ENCODE data around the gene PHF1.
"Not testable (repeated sequence)": the region's sequence is repeated elsewhere in the genome, so short reads cannot be mapped to it uniquely, and the experiment has no call there.

The PHF1 gene

DNA sequence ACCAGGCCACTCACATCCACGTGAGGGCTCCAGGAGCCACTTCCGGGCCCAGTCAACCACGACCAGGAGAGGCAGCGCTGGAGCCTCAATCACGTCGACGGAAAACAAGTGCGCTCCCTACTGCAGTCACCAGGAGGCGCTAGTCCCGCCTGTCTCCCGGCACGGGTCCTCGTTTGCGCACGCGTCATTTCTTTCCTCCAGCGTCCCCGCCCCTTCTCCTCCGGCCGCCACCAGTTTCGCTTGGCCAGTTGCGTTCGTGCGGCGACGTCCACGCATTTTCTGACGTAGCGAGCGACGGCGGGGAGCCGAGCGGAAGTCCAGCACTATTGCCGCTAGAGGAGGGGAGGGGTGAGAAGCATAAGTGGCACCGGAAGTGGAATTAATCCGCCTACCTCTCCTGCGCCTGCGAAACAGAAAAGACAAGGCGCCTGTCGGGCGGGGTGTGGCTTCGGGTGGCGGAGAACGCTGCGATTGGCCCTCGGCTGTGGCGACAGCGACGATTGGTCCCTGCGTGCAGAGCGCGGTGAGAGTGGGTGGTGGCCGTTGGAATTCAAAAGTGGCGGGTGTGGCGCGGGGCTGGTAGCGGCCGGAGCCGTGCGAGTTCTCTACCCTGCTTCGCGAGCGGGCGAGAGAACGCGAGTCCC is 19.4 kb upstream of the PHF1 start, which contains the start of gene KIFC1:
Gene KIFC1 (plus strand): TSS at position 546 of the 644 bp plus-strand sequence. CDS start 163 bp downstream, outside the sequence.
- DNase-seq: peak; percentile 89 to 100 (median 99)

DNA sequence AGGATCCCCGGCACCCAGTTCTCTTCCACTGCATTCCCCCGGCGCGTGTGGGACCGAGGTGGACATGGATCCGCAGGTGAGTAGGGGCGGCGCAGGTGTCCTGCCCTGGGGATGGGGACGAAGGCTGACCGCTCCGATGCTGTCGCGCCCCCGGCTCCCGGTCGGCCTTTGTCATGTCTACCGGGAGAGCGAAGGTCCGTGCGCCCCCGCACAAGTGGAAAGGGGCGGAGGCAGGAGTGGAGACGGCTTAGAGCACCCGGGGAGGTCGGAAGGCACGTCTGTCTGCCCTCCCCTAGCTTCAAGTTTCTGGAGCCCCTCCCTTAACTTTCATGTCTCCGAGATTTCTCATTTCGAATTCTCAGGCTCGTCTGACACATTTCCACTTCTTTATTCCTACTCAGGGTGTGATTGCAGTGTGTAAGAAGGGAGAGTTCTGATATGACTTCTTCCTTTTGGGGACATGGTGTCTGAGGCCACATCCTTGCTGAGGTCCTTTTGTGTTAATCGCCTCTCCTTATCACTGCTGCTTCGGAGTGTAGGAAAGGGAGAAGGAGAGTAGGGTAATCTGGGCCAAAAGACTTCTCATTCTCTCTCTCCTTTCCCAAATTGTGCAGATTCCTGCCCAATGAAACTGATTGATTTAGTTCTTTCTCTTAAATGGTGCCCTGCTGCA is 18.8 kb upstream of the PHF1 start:
- no peak for DNase-seq

DNA sequence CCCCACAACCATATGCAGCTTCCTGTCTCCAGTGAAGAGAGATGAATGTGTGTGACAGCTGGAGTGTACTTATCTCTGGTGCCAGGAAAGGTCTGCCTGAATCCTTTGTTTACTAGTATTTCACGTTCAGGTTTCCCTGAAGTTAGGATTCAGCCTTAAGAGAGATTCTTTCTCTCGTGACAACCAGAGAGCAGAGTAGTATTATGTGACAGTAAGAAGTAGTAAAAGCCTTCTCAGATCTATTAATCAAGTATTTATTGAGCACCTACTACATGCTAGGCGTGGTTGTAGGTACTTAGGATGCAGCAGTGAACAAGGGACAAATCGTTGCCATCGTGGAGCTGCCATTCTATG is 18.2 kb upstream of the PHF1 start:
- no peak for DNase-seq

DNA sequence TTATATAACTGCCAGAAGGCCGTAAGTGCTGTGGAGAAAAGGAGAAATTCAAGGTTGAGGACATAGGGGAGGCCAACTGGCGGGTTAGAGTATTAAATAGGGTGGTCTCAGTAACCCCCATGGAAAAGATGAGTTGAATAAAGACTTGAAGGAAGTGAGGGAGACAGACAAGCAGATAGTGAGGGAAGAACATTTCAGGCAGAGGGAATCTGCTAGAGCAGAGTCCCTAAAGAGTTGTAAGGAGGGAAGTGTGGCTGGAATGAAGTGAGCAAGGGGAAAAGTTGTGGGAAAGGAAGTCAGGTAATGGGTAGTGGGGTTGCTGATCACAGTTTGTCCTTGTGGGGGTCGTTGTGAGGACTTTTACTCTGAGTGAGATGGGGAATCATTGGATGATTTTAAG is 17.8 kb upstream of the PHF1 start:
- DNase-seq: no peak

DNA sequence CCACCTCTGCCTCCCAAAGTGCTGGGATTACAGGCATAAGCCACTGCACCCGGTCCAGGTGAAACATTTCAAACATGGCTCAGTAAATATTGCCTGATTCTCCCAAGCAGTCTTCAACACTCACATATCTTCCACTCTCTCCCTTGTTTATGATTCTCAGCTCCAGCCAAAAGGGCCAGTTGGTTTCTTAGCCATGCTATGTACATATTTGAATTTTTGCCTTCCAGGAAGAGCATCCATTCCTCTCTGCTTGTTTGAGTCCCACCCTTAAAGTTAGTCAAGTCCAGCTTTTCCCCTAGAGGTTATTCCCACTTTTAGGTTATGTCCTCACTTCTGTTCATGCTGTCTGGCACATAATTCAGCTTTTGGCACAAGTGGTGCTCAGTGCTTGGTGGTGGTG is 13.3 kb upstream of the PHF1 start:
- DNase-seq: no peak

DNA sequence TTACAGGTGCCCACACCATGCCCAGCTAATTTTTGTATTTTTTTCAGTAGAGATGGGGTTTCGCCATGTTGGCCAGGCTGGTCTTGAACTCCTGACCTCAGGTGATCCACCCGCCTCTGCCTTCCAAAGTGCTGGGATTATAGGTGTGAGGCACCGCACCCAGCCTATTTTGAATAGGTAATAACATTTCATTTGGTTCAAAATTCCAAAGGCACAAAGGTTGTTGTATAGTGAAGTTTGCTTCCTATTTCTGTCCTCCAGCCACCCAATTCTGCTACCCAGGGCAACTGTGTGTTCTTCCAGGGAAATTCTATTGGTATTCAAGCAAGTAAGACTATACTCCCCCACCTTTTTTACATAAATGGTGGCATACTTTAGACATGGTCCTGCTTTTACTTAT is 12.2 kb upstream of the PHF1 start:
- DNase-seq: not testable (repeated sequence)

DNA sequence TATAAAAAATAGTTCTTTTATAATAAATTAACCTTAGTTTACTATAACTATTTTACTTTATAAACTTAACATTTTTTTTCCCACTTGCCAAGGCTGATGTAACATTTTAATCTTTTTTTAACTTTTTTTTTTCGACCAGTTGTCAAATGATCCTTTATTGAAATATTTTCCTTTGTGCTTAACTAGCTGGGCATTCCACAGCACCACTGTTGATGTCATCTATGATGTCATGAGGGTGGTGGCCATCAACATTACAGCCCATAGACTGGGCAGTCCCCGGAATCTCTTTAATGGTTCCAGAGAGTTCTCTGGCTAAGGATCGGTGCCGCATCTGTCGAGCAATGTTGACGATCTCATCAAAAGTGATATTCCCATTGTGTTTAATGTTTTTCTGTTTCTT is 10.9 kb upstream of the PHF1 start:
- DNase-seq: not testable (repeated sequence)

DNA sequence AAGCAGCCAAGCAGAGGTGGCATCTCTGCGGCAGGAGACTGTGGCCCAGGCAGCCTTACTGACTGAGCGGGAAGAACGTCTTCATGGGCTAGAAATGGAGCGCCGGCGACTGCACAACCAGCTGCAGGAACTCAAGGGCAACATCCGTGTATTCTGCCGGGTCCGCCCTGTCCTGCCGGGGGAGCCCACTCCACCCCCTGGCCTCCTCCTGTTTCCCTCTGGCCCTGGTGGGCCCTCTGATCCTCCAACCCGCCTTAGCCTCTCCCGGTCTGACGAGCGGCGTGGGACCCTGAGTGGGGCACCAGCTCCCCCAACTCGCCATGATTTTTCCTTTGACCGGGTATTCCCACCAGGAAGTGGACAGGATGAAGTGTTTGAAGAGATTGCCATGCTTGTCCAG is 5.9 kb upstream of the PHF1 start:
- DNase-seq: no peak

DNA sequence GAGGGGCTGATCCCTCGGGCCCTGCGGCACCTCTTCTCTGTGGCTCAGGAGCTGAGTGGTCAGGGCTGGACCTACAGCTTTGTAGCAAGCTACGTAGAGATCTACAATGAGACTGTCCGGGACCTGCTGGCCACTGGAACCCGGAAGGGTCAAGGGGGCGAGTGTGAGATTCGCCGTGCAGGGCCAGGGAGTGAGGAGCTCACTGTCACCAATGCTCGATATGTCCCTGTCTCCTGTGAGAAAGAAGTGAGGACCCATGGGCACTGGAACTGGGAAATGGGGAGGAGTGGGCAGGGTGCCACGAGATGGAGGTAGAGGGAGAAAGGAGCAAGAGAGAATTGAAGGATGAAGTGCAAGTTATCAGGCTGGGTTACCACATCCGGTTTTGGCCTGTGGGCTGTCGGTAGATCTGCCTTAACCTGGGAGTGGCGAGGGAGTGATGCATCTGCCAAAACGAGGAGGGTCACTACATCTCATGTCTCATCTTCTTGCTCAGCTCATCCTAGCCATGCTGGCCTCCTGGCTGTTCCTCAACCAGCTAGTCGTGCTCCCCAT is 5.4 kb upstream of the PHF1 start:
- DNase-seq: no peak

DNA sequence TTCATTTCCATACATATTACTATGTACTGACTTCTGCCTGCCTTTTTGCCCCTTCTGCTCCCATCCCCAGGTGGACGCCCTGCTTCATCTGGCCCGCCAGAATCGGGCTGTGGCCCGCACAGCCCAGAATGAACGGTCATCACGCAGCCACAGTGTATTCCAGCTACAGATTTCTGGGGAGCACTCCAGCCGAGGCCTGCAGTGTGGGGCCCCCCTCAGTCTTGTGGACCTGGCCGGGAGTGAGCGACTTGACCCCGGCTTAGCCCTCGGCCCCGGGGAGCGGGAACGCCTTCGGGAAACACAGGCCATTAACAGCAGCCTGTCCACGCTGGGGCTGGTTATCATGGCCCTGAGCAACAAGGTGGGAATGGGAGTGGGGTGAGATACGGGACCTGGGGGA is 4.7 kb upstream of the PHF1 start:
- no peak for DNase-seq

GRCh38 chr6:33407132-33407718 is 3.6 kb upstream of the PHF1 start:
- DNase-seq: no peak

GRCh38 chr6:33410050-33410710 is 634 bp upstream of the PHF1 start:
- DNase-seq: peak; percentile 71 to 100 (median 96)

DNA sequence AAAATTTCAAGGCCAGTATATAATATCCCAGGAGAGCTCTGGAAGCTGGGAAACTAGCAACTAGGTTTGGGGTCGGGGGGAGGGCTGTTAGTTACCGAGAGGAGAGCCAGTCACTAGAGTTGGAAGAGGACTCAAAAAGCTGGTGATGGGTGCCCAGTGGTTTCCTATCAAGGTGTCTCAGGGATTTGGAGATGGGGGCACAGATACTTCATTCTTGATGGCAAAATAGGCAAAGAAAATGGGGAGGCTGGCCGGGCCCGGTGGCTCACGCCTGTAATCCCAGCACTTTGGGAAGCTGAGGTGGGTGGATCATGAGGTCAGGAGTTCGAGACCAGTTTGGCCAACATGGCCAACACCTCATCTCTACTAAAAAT is 805 bp downstream of the PHF1 start:
- no peak for DNase-seq

- DNase-seq: no peak
Measured at GRCh38 chr6:33412140-33413009, 1.6 kb downstream of the PHF1 start.

- DNase-seq: no peak
Measured at GRCh38 chr6:33413241-33414120, 2.7 kb downstream of the PHF1 start.

DNA sequence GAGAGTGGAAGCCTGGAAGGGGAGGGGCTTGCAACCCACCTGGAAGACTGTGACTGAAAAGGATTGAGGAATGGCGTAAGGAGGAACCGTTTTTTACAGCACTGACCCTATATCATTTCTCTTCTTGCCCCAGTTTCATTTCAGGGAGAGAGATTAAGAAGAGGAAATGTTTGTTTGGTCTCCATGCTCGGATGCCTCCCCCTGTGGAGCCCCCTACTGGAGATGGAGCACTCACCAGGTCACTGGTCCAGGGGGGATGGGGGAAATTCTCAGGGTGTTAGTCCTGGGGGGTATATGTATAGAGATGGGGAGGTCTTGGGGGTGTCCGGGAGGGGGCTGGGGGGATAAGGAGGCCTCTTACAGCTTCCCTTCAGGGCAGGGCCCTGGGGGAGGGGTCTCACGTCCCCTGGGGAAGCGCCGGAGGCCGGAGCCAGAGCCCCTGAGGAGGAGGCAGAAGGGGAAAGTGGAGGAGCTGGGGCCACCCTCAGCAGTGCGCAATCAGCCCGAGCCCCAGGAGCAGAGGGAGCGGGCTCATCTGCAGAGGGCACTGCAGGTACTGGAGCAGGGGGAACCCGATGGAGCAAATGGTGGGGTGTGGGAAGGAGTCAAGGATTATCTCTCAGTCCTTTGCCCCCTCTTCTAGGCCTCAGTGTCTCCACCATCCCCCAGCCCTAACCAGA is 3.9 kb downstream of the PHF1 start:
- DNase-seq: no peak

GRCh38 chr6:33415831-33416230 is 5.0 kb downstream of the PHF1 start:
- no peak for DNase-seq

DNA sequence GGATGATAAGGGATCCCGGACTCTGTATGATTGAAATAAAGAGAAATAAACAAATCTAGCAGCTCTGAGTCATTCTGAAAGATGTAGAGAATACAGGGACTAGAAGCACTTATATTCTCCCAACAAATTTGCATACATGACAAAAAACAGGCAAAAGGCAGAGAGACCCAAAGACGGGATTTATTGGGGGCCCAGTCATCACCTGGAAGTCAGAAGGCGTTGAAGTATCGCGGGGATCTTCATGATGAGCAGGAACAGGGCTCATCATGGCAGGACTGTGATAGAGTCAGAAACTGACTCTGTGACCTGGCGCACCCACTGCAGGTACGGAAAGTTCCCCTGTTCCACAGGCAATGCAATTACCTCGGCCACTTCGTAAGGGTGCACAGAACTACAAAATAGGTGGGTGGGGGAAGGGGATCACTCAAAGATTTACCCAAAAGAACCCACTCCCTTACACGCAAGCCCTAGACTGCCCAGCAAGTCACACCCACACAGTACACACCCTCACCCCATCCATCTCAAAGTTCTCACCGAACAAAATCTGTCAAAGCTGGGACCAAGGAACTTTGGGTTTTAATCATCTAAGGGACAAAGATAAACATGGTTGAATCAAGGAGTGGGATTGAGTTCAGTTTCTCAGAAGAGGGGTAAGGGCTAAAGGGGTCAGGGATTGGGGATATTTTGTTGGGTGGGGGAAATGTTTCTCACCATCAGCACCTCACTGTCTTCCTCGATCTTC is 5.7 kb downstream of the PHF1 start:
- no peak for DNase-seq

Measured in hypothalamus (tissue), 51 donors.